ENCODE data around the gene UCKL1.
"Not testable (repeated sequence)": the region's sequence is repeated elsewhere in the genome, so short reads cannot be mapped to it uniquely, and the experiment has no call there.

The UCKL1 gene

DNA sequence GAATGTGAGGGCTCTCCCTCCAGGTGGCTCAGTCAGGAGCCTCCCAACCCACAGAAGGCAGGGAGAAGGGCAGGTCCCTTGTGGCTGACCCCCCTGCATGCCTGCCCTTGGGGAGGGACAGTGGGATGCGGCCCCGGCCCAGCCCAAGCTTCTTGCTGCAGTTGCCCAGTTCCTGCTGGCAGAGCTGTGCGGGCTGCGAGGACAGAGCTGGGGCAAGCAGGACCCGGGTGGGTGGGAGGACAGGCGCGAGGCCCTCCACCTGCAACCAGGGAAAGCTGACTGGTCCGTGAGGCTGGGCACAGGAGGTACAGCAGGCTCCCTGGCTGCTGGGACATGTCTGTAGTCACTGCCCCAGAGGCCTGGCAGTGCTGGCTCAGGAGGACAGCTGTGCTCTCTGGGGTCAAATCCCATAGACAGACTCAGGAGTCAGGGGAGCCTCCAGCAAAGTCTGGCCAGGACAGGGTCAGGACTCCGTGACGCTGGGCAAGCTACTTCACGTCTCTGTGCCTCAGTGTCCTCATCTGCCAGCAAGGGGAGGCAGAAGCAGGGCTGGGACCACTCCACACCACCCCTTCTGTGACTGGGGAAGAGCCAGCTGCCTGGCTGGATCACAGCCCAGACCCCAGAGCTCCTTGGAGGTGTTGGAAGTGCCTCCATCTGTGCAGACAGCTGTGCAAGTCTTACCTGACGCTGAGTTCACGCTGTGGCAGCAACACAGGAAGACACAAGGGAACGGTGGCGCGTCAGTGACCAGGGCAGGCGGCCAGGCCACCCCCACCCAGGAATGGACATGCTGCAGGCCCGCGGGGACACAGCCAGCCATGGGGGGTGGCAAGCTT lies 13.0 kb downstream of the UCKL1 start:
- no peak for DNase-seq

DNA sequence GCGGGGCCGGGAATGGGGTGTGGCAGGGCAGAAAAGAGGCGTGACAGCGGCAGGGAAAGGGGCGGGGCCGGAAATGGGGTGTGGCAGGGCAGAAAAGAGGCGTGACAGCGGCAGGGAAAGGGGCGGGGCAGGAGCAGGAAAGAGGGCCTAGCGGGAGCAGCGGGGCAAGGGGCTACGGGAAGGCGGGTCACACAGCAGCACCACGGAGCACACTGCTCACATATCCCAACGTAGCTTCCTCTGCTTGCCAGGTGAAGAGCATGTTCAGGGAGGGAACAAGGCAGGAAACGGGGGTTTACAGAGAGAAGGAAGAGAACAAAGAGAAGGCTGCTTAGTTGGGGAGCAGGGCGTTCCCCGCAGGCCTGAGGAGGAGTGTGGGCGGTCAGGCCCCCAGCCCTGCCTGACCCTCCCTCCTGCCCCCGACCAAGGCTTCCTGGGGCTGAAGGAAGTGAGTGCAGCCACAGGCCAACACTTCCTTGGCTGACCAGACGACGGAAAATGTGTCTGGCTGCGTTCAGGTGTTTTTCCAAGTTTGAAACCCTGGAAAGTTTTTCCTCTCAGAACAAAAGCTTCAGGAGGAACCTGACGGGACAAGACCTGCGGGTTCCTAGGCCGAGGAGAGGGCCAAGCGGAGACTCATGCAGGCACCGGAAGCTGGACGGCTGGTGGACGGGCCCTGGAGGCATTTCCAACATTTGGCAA lies 13.8 kb downstream of the UCKL1 start:
- peak; percentile 83 for DNase-seq

DNA sequence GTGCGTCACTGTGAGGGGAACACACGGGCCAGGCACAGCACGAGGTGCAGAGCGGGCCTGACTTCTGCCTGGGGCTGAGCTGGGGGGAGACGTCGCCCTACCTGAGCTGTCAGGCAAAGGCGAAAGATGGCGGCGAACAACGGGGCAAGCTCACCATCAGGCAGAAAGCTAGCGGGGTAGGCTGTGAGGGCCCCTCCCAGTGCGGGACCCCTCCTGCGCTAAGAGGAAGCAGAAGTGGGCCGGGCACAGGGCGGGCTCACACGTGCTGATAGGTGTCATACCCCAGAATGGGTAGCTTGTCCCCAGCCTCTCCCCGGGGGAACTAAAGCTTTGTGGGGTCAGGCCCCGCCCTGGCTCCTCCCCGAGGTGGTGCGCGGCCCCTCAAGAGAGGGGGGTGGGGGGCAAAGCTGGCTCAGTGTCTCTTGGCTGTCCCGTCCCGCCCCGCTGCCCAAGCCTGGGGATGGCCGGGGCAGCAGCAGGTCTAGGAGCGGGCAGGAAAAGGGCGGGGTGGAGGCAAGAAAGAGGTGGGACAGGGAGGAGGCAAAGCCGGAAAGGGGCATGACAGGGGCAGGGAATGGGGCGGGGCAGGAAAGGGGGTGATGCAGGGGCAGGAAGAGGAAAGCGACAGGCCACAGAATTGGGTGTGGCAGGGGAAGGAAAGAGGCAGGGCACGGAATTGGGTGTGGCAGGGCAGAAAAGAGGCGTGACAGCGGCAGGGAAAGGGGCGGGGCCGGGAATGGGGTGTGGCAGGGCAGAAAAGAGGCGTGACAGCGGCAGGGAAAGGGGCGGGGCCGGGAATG lies 14.7 kb downstream of the UCKL1 start:
- DNase-seq: peak; percentile 84

DNA sequence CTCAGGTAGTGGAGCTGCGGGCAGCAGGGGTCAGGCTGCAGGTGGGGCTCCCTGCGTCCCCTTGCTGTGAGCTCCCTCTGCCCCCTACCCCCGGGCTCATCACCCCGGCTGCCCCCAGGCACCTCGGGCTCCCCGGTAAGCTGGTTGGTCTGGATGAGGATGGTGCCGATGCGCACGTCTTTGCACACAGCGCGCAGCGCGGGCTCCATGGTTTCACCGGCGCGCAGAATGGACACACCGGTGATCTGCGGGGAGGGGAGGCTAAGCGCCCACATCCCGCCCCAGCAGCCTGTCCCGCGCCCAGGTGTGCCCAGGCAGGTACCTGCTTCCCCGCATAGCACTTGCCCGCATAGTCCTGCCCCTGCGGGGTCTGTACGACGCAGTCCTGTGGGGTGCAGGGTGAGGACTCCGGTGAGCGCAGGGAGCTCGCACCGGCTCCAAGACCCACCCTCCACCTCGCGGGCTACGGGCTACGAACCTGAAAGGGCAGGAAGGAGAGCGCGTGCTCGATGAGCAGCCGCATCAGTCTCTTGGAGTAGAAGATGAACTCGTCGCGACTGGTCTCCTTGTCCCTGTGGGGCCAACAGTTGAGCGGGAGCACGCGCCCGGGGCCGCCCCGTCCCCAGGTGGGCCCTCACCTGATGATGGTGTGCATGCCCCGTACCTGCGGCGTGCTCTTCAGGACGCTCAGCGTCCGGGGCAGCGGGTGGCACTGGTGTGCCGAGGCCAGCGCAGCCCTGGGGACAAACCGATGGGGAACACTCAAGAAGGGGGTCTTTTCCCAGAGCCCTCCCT lies 15.5 kb downstream of the UCKL1 start:
- no peak for DNase-seq

DNA sequence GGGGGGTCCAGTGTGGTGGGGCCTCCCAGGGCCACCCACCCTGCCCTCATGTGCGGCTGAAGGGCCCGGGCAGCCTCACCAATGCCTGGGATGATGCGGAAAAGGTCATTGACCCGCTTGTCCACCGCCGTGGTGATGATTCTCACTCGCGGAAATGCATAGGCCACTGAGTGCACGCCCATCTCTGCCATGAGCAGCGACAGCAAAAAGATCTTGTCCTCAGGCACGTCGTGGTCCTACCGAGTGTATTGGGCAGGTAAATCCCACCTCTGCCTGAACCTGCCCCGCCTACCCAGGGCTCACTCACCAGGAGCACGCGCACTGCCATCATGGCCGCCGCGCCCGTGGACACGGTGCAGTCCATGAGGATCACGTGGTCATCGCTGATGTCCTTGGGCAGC lies 16.1 kb downstream of the UCKL1 start:
- no peak for DNase-seq

DNA sequence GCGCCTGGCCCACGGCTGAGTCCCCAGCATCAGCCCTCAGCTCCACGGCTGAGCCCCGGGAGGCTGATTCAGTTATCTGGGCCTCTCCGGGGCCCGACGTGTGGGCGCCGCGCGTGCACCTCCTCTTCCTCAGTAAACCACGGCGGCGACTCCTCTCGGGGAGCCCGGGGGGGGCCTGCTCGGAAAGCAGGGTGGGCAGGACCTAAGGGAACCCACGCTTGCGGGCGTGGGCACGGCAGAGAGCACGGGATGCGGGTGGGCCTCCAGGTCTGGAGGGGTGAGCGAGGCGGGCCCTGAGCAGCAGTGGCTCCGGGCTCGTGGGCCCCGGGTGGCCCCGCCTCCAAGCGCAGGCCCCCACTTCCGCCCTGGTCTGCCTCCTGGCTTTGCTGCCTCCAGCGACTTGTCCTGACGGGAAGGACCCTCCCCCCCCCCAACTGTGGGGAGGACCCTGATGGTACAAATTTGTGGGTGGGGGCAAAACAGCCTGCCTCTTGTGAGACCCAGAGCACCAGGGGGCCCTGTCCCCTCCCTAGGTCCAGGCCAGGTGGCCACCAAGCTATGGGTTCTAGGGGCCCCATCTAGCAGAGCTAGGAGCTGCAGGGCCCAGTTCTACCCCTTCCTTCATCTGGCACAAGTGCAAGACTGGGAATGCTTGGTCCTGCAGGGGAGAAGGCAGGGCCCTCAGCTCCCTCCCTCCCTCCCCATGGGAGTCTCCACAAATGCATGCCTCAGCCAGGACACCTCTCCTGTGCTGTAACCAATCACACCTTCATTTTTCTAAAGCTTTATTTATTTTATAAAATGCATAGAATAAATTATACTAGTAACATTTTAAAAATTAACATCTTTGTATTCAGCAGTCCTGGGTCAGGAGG lies 16.9 kb downstream of the UCKL1 start:
- DNase-seq: no peak

DNA sequence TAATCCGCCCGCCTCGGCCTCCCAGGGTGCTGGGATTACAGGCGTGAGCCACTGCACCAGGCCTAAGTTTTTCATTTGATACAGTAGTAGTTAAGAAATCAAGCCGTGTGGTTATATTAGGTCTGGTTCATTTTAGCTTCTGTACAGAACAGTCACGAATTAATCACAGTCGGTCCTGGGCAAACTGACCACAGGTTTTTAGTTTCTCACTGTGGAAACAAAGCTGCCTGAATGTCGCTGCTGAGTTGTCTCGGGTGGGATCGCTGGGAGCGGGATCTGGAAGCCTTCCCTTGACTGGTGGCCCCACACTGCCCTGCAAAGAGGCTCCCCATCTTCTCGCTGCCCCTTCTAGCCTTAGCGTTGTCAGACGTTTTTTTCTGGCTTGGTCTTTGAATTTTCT lies 18.6 kb downstream of the UCKL1 start:
- DNase-seq: no peak

DNA sequence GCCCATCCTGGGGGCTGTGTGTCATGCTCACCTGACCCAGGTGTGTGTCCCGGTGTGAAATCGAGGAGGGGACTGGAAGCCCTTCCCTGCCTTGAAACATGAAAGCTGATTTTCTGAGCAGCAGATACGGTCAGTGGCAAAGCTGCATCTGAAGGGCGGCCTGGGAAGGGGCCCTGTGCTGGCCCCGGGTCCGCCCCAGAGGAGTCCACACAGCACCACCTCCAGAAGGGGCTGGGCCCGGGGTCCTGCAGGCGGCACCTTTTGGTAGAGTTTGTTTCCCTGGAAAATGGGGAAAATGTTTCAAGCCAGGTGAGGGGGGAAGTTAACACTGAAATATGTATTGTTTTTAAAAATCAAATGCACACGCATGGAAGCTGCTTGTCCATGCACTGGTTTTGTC lies 20.8 kb downstream of the UCKL1 start:
- no peak for DNase-seq

DNA sequence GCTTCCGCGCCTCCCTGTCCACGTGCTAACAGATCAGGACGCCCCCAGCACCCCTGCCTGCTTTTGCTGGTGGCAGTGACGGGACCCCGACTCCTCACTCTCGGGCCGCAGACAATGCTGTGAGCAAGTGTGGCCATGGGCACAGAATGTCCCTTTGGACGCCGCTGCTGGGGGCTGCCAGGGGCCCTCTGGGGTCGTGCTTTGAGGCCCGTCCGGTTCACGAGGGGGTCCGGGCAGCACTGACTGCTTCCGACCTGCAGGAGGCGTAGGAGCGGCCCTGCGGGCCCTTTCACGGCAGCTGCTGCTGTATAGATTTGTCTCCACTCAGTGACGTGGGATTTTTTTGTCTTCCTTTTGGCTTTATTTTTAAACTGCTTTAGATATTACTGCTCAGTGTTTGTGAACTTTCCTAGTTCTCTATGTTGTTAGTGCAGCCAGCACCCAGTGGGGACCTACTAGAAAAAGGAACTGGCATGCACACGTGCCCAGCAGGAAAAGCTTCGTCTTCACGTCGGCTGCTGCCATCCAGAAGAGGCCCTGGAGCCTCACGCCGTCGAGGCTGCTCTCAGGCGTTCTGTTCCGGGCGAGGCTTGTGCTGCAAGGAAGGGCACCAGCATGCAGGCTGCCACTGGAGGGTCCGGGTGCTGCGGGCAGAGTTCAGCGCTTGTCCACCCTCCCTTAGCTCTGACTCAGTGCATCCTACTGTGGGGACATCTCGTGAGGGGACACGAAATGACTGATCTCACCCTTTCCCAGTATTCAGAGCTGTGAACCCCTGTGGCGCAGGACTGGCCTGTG lies 21.7 kb downstream of the UCKL1 start:
- no peak for DNase-seq

DNA sequence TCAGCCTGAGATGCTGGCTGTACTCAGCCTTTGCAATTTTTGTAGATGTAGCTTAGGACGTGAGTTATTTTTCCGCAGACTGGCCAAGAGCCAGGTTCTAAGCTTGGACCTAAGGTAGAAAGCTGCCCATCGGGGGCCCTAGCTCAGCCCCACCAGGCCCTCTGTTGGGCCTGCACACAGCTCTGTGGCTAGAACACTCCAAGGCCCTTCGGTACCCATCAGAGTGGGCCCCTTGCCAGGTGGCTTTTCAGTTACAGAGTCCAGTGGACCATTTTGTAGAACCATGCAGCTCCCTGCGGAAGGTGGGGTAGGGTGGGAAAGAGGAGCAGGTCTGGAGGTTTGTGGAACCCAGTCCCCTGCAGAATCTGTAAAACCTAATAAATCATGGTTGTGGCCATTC lies 22.6 kb downstream of the UCKL1 start:
- DNase-seq: no peak

DNA sequence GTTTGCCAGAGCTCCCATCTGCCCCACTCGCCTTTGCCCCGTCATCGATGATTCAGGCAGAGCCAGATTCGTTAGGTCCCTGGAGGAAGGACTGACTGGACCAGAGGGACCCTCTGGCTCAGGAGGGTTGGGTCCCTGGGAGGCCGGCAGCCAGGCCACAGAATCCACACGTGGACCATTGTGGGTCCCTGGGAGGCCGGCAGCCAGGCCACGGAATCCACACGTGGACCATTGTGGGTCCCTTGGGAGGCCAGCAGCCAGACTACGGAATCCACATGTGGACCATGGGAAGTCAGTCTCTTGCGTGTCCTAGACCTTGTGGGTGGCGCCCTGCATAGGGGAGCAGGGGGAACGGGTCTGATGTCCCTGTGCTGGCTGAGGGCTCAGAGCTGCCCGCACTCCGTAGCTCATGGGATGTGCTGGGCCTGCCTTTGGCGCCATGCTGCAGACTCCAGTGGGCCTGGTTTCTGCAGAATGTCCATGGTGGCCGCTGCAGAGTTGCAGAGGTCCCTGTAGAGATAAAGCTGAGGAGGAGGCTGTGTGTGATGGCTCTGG lies 23.5 kb downstream of the UCKL1 start:
- no peak for DNase-seq

DNA sequence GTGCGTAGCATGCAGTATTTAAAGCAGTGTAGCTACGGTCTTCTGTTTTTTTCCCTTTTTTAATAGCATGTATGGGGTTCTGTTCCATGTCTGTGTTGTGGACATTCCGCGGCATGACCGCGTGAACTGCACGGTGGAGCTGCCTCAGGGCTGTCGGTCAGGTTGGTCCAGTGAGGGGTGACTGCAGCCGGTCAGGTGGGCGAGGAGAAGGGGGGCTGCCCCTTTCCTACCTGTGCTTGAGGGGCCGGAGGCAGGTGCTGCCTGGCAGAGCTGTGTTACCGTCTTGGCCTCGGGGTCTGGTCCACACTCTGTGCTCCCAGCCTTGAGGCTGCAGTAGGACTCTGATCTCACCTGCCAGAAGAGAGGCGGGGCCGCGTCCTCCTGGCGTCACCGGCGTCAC lies 24.5 kb downstream of the UCKL1 start:
- DNase-seq: no peak

DNA sequence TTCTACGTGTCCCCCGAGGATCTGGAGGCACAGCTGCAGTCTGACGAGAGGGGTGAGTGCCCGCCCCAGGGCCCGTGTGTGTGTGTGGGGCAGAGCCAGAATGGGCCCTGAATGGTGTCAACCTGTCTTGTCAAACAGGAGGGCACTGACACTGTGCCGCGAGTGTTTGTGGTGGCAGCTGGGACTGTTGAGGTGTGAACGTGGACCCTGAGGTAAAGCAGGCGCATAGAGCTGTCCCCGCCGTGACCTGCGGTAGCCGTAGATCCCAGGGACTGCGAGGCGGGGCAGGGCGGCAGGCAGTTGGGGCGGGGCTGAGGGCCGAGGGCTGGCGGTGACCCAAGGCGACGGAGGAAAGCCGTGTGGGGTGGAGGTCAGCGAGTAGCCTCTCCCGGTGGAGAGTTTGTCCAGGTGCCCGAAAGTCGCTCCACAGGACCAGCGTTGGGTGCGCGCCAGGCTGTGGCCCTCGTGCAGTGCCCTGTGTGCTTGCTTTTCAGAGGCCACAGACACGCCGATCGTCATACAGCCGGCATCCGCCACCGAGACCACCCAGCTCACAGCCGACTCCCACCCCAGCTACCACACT lies 25.2 kb downstream of the UCKL1 start:
- DNase-seq: no peak

DNA sequence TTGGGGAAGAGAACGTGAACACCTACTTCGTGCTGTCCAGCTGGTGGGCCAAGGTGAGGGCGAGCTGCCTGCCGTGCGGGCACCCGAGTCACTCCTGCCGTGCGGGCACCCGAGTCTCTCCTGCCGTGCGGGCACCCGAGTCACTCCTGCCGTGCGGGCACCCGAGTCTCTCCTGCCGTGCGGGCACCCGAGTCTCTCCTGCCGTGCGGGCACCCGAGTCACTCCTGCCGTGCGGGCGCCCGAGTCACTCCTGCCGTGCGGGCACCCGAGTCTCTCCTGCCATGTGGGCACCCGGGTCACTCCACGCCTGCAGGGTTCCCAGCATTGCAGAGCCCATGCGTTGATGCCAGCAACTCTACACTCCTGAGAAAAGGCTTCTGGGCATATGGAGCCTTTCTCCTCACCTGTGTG lies 26.7 kb downstream of the UCKL1 start:
- not testable (repeated sequence) for DNase-seq

DNA sequence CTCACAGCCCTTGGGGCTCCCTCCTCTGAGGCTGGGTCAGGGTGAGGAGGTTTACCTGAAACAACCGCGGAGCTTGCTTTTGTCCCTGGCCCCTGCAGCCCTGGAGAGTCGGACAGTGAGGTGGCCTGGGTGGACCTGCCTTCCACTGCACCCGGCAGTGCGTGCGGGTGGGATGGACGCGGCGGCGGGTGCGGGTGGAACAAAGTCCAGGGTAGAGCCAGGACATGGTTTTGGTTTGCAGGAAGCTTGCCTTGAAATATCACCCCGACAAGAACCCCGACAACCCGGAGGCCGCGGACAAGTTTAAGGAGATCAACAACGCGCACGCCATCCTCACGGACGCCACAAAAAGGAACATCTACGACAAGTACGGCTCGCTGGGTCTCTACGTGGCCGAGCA lies 27.1 kb downstream of the UCKL1 start:
- no peak for DNase-seq

DNA sequence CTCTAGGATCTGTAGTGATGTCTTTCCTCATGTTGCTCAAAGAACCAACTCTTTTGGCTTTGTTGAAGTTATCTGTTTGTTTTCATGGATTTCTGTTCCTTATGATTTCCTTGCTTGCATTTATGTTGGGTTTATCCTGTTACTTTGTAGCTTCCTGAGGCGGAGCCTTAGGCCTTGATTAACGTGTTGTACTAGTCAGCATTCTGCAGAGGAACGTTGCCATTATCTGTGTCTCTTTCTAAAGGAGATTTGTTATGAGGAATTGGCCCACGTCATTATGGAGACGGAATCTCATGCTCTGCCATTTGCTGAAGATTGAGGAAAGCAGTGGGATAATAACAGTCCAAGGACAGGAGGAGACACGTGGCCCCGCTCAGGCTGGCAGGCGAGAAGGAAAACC lies 29.9 kb downstream of the UCKL1 start:
- DNase-seq: no peak

DNA sequence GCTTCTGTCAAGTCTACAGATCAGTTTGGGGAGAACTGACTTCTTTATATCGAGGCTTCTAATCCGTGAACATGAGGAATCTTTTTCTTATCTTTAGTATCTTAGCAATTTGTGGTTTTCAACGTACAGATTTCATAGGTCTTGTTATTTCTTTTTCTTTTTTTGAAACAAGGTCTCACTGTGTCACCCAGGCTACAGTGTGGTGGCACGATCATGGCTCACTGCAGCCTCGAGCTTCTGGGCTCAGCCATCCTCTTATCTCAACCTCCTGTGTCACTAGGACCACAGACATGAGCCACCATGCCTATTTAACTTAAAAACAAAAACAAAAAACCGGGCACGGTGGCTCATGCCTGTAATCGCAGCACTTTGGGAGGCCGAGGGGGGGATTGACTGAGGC lies 32.0 kb downstream of the UCKL1 start:
- no peak for DNase-seq

DNA sequence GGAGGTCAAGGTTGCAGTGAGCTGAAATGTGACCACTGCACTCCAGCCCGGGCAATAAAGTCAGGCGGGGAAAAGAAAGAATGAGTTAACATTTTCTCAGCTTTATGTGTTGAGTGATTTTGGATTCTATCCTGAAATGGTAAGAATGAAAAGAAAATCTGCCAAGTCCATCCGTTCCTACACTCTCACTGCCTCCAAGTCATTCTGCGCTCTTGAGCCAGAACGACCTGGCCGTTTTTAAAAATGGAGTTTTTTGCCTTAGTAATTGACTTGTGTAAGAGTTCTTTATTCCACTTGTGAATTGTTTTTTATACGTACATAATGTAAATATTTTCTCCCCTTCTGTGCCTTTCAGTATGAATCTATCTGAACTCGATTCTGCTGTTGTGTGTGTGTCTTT lies 32.6 kb downstream of the UCKL1 start:
- no peak for DNase-seq

DNA sequence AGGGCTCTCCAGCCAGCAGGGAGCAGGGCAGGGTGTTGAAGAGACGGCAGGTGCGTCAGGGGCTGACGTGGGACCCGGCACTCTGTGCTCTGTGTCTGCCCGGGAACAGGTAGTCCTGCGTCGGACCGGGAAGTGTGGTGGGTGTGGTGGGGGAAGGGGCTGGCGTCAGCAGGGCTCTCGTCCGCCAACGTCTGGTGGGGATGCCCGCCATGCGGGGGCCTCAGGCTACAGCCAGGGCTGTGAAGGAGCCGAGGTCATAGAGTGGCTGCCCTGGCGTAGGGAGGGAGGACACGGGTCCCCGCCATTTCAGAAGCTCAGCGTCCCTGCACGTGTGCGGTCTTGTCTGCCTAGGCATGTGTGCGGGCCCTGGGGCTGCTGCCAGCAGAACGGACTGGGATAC lies 36.0 kb downstream of the UCKL1 start:
- no peak for DNase-seq

DNA sequence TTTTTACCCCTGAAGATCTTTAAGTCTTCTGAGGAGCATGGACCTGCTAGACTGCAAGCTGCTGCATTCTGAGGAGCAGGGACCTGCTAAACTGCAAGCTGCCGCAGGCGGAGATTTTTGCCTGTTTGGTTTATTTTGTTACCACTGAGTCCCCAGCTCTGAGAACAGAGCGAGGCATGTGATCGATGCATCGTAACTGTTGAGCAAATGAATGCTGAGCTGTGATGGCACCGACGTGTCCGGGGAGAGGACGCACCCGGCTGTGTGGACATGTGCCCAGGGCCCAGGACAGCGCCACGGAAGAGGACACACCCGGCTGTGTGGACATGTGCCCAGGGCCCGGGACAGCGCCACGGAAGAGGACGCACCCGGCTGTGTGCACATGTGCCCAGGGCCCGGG lies 37.1 kb downstream of the UCKL1 start:
- DNase-seq: no peak
